GM18909 (cell line): ENCODE results near the gene TRIM62.
"Not testable (repeated sequence)": the region's sequence is repeated elsewhere in the genome, so short reads cannot be mapped to it uniquely, and the experiment has no call there.

Experiments used
- ATAC-seq: cut with Tn5 transposase; IDR thresholded peaks from one replicate; pipeline ENCODE4 v1.9.1; 2021; ENCODE audit warnings: mild to moderate bottlenecking; ENCODE audit not compliant: unreplicated experiment, poor library complexity

Gene TRIM62

GRCh38 chr1:33119050-33119449 lies 62.8 kb downstream of the TRIM62 start:
- no peak for ATAC-seq

GRCh38 chr1:33118274-33118673 lies 63.6 kb downstream of the TRIM62 start:
- ATAC-seq, result no peak

DNA sequence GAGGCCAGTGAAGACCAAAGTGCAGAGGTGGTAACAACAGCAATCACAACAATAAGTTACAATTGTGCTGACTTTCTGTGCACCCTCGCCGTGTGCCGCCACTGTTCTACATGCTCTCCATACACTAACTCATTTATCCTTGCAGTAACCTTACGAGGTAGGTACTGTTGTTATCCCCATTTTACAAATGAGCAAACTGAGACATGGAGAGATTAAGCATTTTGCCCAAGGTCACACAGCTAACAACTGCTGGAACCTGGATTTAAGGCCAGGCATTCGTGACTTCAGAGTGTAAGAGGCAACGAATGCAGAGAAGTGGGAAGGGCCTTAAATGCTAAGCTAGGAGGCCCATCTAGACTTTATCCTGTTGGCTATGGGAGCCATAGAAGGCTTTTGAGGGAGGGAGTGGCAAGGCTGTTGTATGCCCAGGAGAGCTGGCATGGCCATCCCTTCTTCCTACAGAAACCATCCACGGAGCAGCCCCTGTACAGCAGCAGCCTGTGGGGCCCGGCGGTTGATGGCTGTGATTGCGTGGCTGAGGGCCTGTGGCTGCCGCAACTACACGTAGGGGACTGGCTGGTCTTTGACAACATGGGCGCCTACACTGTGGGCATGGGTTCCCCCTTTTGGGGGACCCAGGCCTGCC lies 64.3 kb downstream of the TRIM62 start:
- ATAC-seq, result no peak

DNA sequence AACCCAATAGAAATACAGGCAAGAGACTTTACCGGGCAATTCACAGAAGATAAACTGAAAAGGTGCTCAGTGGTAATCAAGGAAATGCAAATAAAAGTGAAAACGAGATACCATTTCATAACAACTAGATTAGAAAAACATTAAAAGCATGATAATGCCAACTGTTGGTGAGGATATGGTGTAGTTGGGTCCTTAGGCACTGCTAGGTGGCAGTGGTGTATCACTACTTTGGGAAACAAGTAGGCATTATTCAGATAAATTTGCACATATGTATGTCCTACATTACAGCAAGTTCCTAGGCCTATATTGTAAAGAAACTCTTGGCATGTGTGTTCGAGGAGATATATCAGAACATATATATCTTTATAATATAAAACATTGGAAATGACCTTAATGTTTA lies 69.9 kb downstream of the TRIM62 start:
- ATAC-seq, result no peak

DNA sequence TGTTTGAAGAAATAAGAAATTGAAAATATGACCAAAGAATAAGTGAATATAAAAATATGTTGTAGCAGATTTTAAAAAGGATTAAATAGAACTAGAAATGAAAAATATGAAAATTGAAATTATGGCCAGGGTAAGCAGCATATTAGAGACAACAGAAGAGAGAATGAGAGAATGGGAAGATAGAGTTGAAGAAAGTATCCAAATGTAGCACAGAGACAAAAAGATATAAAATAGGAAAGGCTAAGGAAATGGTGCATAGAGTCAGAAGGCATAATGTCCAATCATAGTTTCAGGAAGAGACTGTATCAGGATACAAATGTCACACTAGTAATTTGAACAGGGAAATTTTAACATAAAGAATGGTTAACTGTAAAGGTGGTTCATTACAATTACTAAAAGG lies 71.4 kb downstream of the TRIM62 start:
- ATAC-seq, result no peak

- not testable (repeated sequence) for ATAC-seq
These were observed 81.8 kb downstream of the TRIM62 start for GRCh38 chr1:33100119-33100415.

GRCh38 chr1:33099290-33100118 lies 82.3 kb downstream of the TRIM62 start:
- ATAC-seq, result peak; percentile 89

- ATAC-seq, result no peak
These were observed 83.5 kb downstream of the TRIM62 start for GRCh38 chr1:33098371-33098770.

- no peak for ATAC-seq
These were observed 84.1 kb downstream of the TRIM62 start for GRCh38 chr1:33097762-33098161.

DNA sequence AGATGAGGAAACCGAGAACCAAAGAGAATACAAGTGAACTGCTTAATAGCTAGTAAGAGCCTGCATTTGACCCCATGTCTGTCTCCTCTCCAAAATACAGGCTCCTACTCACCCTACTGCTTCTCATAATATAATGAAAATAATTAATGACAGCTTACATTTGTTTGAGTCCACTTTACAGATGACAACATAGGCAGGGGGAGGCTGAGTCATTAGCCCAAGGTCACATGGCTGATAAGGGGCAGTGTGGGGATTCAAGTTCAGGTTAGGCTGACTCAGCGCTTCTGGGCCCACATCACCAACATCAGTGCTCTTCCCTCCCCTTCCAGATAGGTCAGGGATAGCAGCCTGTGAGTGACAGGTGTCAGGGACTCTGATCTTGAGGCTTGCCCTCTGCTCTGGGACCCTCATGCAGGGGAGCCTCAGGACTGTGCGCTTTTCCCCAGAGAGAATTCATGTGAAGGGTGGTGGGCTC lies 84.7 kb downstream of the TRIM62 start:
- no peak for ATAC-seq

DNA sequence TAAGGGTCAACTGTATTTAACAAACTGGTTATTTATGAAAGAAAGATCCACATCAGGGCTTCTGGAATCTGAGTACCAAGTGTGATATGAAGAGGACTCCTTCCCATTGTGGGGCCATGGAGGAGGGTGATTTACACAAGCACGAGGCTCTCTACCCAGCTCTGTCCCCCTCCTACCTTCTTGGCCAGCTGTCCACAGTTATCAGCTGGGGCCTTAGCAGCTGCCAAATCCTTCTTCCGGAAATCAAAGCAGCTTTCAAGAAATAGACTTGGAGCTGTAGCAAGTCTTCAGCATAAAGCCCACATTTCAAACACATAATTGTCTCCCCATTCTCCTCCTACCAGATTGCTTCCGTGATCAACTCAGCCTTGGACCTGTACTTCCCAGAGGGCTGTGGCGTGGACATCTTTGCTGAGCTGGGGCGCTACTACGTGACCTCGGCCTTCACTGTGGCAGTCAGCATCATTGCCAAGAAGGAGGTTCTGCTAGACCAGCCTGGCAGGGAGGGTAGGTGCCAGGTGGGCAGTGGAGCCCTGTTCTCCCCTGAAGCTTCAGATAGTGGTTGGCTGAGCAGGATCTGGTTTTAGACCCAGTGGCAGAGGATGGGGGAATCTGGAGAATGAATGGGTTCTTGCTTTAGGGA lies 85.4 kb downstream of the TRIM62 start:
- ATAC-seq, result no peak
